ENCODE data around the gene GRID2. TPM values are rescaled to one million over a fixed set of nuclear protein-coding genes. Genes with fewer than 3 reads are reported as not detected.

GRID2 gene
- total RNA-seq, 1 donor = not detected

GRCh38 chr4:92970996-92971395 is 667.2 kb downstream of the GRID2 start:
- no peak overlapping the region for H3K4me3 ChIP-seq (ENCODE audit: low read depth, low read length)
- DNase-seq (ENCODE audit: low read depth) = no peak
- no peak for TF ChIP-seq CTCF (IDR thresholded peaks at IDR 0.05; ENCODE audit: insufficient read depth, low read depth, low read length)

- no peak for TF ChIP-seq CTCF (IDR thresholded peaks at IDR 0.05; ENCODE audit: insufficient read depth, low read depth, low read length)
- H3K4me3 ChIP-seq (ENCODE audit: low read depth, low read length) = no peak overlapping the region
- DNase-seq (ENCODE audit: low read depth) = no peak
Measured at GRCh38 chr4:92988301-92988700, 684.5 kb downstream of the GRID2 start.

GRCh38 chr4:92992758-92993157 is 689.0 kb downstream of the GRID2 start:
- H3K4me3 ChIP-seq (ENCODE audit: low read depth, low read length) = no peak overlapping the region
- TF ChIP-seq CTCF (IDR thresholded peaks at IDR 0.05; ENCODE audit: insufficient read depth, low read depth, low read length) = no peak
- DNase-seq (ENCODE audit: low read depth) = no peak

- no peak overlapping the region for H3K4me3 ChIP-seq (ENCODE audit: low read depth, low read length)
- DNase-seq (ENCODE audit: low read depth) = no peak
- TF ChIP-seq CTCF (IDR thresholded peaks at IDR 0.05; ENCODE audit: insufficient read depth, low read depth, low read length) = no peak
Measured at GRCh38 chr4:92994727-92995126, 691.0 kb downstream of the GRID2 start.

GRCh38 chr4:92996533-92996932 is 692.8 kb downstream of the GRID2 start:
- no peak for DNase-seq (ENCODE audit: low read depth)
- no peak for TF ChIP-seq CTCF (IDR thresholded peaks at IDR 0.05; ENCODE audit: insufficient read depth, low read depth, low read length)
- no peak overlapping the region for H3K4me3 ChIP-seq (ENCODE audit: low read depth, low read length)

- TF ChIP-seq CTCF (IDR thresholded peaks at IDR 0.05; ENCODE audit: insufficient read depth, low read depth, low read length) = no peak
- no peak overlapping the region for H3K4me3 ChIP-seq (ENCODE audit: low read depth, low read length)
- DNase-seq (ENCODE audit: low read depth) = no peak
Measured at GRCh38 chr4:93000910-93001309, 697.1 kb downstream of the GRID2 start.

GRCh38 chr4:93002240-93002639 is 698.5 kb downstream of the GRID2 start:
- DNase-seq (ENCODE audit: low read depth) = no peak
- TF ChIP-seq CTCF (IDR thresholded peaks at IDR 0.05; ENCODE audit: insufficient read depth, low read depth, low read length) = no peak
- no peak overlapping the region for H3K4me3 ChIP-seq (ENCODE audit: low read depth, low read length)
